T-helper 2 cell treated with Interferon-gamma antibody and Interleukin-4, amounts not matched to agents 5 μg/mL and 100 μg/mL, for 36 hours (primary cell): ENCODE data around the gene HJV.

Experiments used
- DNase-seq: peaks from one replicate; pipeline ENCODE4 v3.0.0; 2021; ENCODE audit warnings: low spot score
- H3K27ac Mint-ChIP-seq: one replicate; pipeline ENCODE4 v1.8.0; 2021; ENCODE audit warnings: mild to moderate bottlenecking, mixed read lengths
- H3K27me3 Mint-ChIP-seq: one replicate; pipeline ENCODE4 v1.8.0; 2021; ENCODE audit warnings: low read depth, mixed read lengths
- H3K36me3 Mint-ChIP-seq: one replicate; pipeline ENCODE4 v1.8.0; 2021; ENCODE audit warnings: low read depth, mixed read lengths
- H3K4me1 Mint-ChIP-seq: one replicate; pipeline ENCODE4 v1.8.0; 2021; ENCODE audit warnings: low read depth, mixed read lengths
- H3K4me3 Mint-ChIP-seq: one replicate; pipeline ENCODE4 v1.8.0; 2022; ENCODE audit warnings: mild to moderate bottlenecking, moderate library complexity, mixed read lengths
- H3K9me3 Mint-ChIP-seq: one replicate; pipeline ENCODE4 v1.8.0; 2021; ENCODE audit warnings: mixed read lengths

HJV gene

DNA sequence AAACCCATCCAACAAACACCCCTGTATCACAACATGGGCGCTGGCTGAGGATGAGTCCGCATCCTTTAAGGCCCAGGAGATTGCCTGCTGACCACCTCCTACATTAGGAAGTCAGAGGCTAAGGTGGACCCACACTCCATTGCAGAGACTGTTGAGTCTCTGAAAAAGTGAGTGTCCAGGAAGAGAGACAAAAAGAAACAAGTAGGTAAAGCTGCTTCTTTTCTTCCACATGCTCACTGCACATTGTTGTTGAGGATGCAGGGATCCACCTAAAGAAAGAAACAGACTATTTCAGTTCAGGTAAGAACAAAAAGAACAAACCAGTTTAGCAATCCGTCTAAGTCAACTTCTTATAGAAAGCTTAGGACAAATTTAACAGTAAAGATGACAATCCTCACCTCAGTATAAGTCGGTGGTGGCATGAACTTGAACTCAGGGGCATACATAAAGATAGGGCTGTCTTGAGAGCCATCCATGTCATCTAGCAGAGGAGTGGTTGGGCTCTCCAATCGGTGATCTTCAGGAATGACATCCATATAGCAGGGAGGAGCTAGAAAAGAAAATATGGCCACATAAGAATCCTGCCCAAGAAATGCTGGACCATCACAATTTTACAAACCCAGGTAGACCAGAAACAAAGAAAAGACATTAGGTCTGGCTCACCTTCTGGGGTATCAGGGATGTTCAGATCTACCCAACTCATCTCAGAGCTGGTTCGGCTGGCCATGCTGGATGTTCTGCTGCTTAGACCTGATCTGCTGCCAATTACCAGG is 27.7 kb downstream of the HJV start:
- peak overlapping the region; percentile 98 for H3K4me3 Mint-ChIP-seq
- H3K27me3 Mint-ChIP-seq, result no peaks in the 10 kb centered on the region
- peaks cover 47% of the 10 kb centered on the region for H3K4me1 Mint-ChIP-seq
- no peak for DNase-seq
- no peaks in the 10 kb centered on the region for H3K9me3 Mint-ChIP-seq
- peak overlapping the region; percentile 99 for H3K27ac Mint-ChIP-seq
- H3K36me3 Mint-ChIP-seq, result peaks cover 50% of the 10 kb centered on the region

DNA sequence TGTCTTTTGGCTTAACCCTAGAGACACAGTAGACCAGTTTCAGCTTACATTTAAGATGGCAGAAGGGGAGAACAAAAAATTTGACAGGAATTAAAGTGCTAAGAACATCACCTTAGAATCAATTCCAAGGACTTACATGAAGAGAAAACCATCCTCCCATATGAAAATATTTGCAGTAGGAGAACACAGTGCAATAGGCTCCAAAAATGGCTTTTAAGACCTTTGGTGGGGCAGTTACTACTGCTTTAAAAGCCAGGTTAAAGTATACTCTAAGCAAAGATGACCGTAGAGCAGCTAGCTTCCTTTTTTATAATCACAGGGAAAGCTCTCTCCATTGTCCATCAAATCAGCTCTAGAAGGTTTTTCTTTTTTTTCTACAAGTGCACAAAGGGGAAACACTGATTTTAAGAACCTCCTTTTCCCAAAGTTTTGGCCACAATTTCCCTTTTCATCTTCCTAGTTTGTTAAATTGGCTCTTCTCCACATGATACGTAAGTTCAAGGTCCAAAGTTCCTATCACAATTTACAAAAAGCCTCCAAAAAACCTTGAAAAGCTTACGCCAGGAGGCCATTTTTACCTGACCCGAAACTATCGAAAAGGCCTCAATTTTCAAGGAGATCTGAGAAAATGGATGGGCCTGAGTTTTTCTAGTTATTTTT is 28.4 kb downstream of the HJV start:
- H3K4me1 Mint-ChIP-seq, result peaks cover 44% of the 10 kb centered on the region
- peak overlapping the region; percentile 98 for H3K4me3 Mint-ChIP-seq
- no peaks in the 10 kb centered on the region for H3K9me3 Mint-ChIP-seq
- peaks cover 50% of the 10 kb centered on the region for H3K36me3 Mint-ChIP-seq
- peak overlapping the region; percentile 19 for H3K27ac Mint-ChIP-seq
- H3K27me3 Mint-ChIP-seq, result no peaks in the 10 kb centered on the region
- no peak for DNase-seq

DNA sequence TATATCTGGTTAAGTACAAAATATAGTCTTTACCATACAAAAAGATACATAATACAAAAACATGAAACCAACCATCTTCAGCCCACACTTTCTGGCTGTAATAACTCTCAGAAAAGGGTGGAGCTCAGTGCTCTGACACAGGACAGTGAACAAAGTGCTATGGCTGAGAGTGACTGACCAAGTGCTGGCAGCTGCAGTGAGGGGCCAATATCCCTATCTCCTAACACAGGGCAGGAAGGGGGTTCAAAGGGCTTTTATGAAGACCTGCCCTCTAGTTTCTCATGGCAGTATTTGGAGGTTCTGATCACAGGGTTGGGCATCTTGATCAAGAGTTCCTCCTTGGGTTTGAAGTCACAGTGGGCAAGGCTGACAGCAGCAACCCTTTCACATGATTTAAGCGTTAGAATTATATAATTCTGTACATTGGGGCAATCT is 29.0 kb downstream of the HJV start:
- H3K9me3 Mint-ChIP-seq, result no peaks in the 10 kb centered on the region
- H3K27ac Mint-ChIP-seq, result peak overlapping the region; percentile 19

DNA sequence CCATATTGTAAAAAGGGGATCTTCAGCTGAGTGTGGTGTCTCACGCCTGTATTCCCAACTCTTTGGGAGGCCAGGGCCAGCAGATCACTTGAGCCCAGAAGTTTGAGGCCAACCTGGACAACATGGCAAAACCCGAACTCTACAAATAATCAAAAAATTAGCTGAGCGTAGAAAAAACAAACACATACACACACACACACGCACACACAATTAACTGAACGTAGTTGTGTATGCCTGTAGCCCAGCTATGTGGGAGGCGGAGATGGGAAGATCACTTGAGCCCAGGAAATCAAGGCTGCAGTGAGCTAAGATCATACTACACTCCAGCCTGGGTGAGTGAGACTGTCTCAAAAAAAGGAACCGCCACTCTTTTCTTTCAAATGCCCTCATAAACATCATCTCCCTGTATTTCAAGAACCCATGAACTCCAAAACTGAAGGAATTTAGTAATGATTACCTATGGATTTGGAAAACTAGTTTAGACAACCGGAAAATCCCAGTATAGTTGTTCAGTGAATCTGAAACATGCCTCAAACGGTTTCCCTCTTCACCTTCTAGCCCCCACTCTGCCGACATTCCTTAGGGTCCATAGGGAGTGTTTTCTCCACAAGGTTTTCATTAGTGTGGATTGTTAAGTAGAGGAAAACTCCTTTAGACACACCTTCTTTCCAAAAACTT is 29.7 kb downstream of the HJV start:
- peak overlapping the region; percentile 22 for H3K27ac Mint-ChIP-seq
- peaks cover 37% of the 10 kb centered on the region for H3K4me1 Mint-ChIP-seq
- DNase-seq, result no peak
- peak overlapping the region; percentile 98 for H3K4me3 Mint-ChIP-seq
- no peaks in the 10 kb centered on the region for H3K27me3 Mint-ChIP-seq
- no peaks in the 10 kb centered on the region for H3K9me3 Mint-ChIP-seq
- H3K36me3 Mint-ChIP-seq, result peaks cover 50% of the 10 kb centered on the region

More for the DNA sequence above, 29.0 kb downstream of the HJV start:
- Mint-ChIP-seq H3K4me1 (peaks cover 40% of the 10 kb centered on the region), H3K36me3 (peaks cover 50% of the 10 kb centered on the region), H3K4me3 (peak overlapping the region; percentile 98), H3K27me3 (no peaks in the 10 kb centered on the region)
- DNase-seq, result no peak

DNA sequence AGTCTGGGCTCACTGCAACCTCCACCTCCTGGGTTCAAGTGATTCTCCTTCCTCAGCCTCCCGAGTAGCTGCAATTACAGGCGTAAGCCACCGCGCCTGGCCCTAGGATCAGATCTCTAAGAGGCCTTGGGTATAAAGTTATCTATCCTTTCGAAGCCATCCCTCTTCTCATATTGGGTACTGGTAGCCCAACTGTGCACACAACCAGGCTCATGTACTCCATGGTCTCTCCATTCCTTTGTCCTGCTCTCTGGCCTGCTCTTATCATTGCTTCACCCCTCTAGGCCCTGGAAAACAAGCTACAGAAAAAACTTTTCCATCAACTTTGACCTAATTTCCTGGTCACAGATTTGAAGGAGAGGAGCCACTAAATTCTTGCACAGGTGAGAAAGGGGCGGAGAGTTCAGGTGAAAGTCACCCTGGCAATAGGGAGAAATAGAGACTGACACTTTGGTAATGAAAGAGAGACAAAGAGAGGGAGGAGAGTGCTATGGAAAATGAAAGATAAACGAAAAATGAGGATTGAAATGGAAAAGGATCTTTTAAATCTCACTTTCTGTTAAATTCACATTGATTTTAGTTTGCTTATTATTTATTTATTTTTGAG is 31.2 kb downstream of the HJV start:
- no peak overlapping the region for H3K27ac Mint-ChIP-seq
- H3K9me3 Mint-ChIP-seq, result no peaks in the 10 kb centered on the region
- peaks cover 45% of the 10 kb centered on the region for H3K4me1 Mint-ChIP-seq
- no peak for DNase-seq
- H3K36me3 Mint-ChIP-seq, result peaks cover 39% of the 10 kb centered on the region
- no peaks in the 10 kb centered on the region for H3K27me3 Mint-ChIP-seq
- no peak overlapping the region for H3K4me3 Mint-ChIP-seq

DNA sequence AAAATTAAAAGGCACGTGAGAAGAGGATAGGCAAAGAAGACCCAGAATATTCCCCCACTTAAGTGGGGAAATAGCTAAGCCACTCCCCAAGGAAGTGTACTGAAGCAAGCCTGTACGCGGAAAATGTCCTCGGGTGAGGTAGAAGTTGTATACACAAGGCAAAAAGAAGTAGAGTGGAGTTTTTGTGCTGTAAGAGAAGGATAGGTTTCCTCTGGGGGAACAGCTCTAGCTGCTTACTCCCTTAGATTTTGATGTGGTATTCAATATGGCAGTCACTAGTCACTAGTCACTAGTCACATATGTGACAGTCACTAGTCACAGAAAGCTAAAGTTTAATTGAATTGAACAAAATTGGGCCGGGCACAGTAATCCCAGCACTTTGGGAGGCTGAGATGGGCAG is 32.8 kb downstream of the HJV start:
- Mint-ChIP-seq H3K4me3 (no peak overlapping the region), H3K4me1 (peaks cover 53% of the 10 kb centered on the region), H3K9me3 (no peaks in the 10 kb centered on the region), H3K27me3 (no peaks in the 10 kb centered on the region), H3K27ac (peak overlapping the region; percentile 7), H3K36me3 (peaks cover 23% of the 10 kb centered on the region)
- no peak for DNase-seq

DNA sequence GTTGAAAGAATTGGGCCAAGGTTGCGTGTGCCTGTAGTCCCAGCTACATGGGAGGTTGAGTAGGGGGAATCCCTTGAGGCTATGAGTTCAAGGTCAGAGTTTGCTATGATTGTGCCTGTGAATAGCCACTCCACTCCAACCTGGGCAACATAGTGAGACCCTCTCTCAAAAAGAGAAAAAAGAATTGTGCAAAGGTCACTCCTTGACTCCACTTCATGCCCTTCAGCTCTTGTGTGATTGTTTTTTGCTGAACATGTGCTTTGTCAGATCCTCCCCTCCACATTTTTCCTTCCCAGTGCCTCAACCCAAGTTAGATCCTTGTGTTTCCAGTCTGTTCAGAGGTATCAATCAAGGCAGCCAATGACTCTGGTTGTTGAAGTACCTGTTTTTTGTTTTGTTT is 33.6 kb downstream of the HJV start:
- Mint-ChIP-seq H3K27me3 (no peaks in the 10 kb centered on the region), H3K27ac (no peak overlapping the region), H3K9me3 (no peaks in the 10 kb centered on the region), H3K36me3 (peaks cover 14% of the 10 kb centered on the region), H3K4me1 (peaks cover 54% of the 10 kb centered on the region), H3K4me3 (no peak overlapping the region)
- DNase-seq, result no peak

DNA sequence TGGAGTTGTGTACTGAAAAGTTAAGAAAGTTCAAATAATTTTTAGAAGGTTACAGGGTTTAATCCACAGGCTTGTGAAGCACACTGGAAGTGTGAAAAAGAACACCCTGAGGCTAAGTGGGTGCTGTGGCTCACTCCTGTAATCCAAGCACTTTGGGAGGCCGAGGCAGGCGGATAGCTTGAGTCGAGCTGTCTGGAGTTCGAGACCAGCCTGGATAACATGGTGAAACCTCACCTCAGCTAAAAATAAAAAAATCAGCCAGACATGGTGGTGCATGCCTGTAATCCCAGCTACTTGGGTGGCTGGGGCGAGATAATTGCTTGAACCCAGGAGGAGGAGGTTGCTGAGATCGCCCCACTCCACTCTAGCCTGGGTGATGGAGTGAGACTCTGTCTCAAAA is 35.0 kb downstream of the HJV start:
- H3K9me3 Mint-ChIP-seq, result no peaks in the 10 kb centered on the region
- H3K4me3 Mint-ChIP-seq, result no peak overlapping the region
- no peak for DNase-seq
- H3K36me3 Mint-ChIP-seq, result peaks cover 2% of the 10 kb centered on the region
- H3K27ac Mint-ChIP-seq, result no peak overlapping the region
- H3K27me3 Mint-ChIP-seq, result no peaks in the 10 kb centered on the region
- H3K4me1 Mint-ChIP-seq, result peaks cover 55% of the 10 kb centered on the region

DNA sequence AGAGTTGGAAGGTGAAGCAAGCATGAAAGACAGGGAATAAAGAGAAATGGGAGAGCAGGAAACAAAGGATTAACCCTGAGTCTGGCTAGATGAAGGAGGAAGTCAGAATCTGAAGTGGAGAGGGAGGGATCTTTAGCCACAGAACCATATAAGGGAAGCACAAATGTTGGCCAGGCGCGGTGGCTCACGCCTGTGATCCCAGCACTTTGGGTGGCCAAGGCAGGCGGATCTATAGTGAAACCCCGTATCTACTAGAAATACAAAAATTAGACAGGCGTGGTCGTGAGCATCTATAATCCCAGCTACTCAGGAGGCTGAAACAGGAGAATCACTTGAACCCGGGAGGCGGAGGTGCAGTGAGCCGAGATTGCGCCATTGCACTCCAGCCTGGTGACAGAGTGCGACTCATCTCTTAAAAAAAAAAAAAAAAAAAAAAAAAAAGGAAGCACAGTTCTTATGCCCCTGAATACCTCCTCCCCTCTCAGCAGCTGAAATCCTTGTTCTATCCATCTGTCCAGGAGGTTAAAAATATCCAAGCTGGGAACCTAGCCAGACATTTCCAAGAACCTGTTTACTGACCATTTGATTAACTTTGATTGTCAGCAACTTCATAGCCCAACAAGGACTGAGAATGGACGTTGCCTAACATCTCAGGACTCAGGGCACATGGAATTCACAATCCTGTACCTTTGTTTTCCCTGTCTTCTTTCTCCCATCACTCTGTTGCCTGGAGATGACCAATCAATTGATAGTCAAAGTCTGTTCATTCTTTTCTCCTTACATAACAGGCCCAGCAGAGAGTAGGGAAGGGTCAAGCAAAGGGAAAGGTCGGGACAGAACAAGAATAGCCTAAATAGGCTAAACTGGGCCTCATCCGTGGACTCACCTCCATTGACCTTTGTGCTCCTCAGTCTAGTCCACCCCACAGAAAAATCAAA is 35.8 kb downstream of the HJV start:
- Mint-ChIP-seq H3K4me1 (peaks cover 58% of the 10 kb centered on the region), H3K27me3 (no peaks in the 10 kb centered on the region), H3K9me3 (no peaks in the 10 kb centered on the region), H3K36me3 (no peaks in the 10 kb centered on the region), H3K4me3 (peak overlapping the region; percentile 65), H3K27ac (peak overlapping the region; percentile 64)
- no peak for DNase-seq

DNA sequence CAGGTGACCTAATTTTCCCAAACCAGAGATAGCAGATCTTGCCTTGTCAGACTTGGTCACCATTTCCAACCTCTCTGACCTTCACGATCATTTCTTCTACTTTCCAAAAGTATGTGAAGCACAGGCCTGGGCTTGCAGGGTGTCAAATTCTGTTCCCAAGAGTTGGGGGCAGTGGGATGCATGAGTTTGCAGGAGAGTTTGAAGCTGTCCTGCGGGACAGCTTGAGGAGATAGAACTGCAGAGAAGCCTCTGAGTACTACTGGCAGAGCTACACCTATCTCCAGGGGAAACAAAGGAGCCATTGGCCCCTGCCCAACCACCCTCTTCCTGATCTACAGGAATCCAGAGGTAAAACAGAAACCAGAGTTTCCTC is 36.4 kb downstream of the HJV start:
- no peaks in the 10 kb centered on the region for H3K36me3 Mint-ChIP-seq
- H3K27me3 Mint-ChIP-seq, result no peaks in the 10 kb centered on the region
- no peaks in the 10 kb centered on the region for H3K9me3 Mint-ChIP-seq
- DNase-seq, result no peak
- H3K27ac Mint-ChIP-seq, result peak overlapping the region; percentile 64
- peaks cover 53% of the 10 kb centered on the region for H3K4me1 Mint-ChIP-seq
- H3K4me3 Mint-ChIP-seq, result peak overlapping the region; percentile 65

DNA sequence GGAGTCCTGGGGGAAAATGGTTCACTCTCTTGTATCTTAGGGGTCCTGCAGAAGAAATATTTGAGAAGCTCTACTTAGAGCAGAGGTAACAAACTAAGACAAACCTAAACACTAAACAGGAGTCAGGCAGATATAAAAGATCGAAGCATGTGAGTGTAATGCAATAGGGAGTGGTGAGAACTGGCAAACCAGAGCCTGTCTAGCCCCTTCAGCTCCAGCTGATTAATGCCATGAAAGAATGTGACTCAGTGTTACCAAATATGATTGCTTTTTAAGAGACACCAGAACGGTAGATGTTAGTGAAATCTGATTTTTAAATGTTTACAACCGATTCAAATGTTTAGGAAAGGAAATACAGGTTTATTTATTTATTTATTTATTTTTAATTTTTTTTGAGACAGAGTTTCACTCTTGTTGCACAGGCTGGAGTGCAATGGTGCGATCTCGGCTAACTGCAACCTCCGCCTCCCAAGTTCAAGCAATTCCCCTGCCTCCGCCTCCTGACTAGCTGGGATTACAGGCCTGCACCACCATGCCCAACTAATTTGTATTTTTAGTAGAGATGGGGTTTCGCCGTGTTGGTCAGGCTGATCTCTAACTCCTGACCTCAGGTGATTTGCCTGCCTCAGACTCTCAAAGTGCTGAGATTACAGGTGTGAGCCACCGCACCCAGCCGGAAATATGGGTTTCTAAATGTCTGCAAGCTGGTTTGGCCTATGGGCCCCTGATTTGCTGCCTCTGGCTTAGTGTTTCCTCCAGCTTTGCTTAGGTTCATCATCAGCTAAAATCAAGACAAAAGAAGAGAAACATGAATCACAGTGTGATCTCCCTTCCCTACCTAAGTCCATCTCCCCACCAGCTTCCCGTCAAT is 37.3 kb downstream of the HJV start:
- Mint-ChIP-seq H3K36me3 (no peaks in the 10 kb centered on the region), H3K4me3 (peak overlapping the region; percentile 65), H3K4me1 (peaks cover 53% of the 10 kb centered on the region), H3K27ac (peak overlapping the region; percentile 64), H3K9me3 (no peaks in the 10 kb centered on the region), H3K27me3 (no peaks in the 10 kb centered on the region)
- DNase-seq, result no peak

DNA sequence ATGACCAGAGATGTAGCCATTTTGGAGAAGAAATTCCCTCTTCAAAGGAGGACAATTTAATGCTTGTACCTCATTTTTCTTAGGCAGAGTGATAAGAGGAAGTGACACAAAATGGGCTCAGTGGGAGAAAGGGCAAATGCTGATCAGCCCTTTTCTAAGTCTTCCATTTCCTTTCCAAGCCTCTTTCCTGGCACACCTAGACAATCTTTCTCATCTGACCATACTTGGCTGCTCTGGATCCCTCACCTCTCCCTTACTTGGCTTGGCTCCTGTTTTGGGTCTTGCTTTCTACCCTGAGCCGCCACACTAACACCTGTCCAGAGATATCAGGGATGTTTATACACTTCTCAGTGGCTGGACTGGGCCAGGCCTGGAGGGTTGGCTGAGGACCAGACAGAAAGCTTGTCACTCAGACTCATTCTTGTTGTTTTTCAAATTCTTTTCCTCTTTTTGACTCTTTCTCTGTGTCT is 38.3 kb downstream of the HJV start:
- Mint-ChIP-seq H3K27ac (no peak overlapping the region), H3K4me3 (no peak overlapping the region), H3K9me3 (no peaks in the 10 kb centered on the region), H3K27me3 (no peaks in the 10 kb centered on the region), H3K4me1 (peaks cover 47% of the 10 kb centered on the region), H3K36me3 (peaks cover 2% of the 10 kb centered on the region)
- no peak for DNase-seq
